GM23338 (cell line): ENCODE results near the gene PPP2R1B. TPM values are rescaled to one million over a fixed set of nuclear protein-coding genes. Genes with fewer than 3 reads are reported as not detected.

ENCODE experiments used
- ATAC-seq: fragments of 200-7000 bp; cut with Tn5 transposase; 3 replicates; pipeline ENCODE4 v1.9.1; 2020
- DNase-seq: peaks from one replicate; pipeline ENCODE4 v3.0.0-alpha.2; 2015; ENCODE audit warnings: low spot score
- H2AFZ ChIP-seq: fragments of 200-600 bp; sonication (generic); 2 replicates; pipeline ENCODE4 v1.8.0; 2016; ENCODE audit warnings: antibody characterized with exemption, mild to moderate bottlenecking, moderate library complexity
- H3F3A ChIP-seq: fragments of 200-600 bp; sonication (generic); replicated peaks from 2 replicates; pipeline ENCODE4 v1.8.0; 2017; ENCODE audit warnings: antibody characterized with exemption, mixed run types, low read depth
- H3K27ac ChIP-seq: fragments of 200-600 bp; sonication (generic); 2 replicates; pipeline ENCODE4 v1.6.1; 2016; ENCODE audit warnings: low read depth
- H3K27me3 ChIP-seq: fragments of 200-600 bp; sonication (generic); 2 replicates; pipeline ENCODE4 v1.8.0; 2016; ENCODE audit warnings: mild to moderate bottlenecking, mixed run types, moderate library complexity; ENCODE audit not compliant: insufficient read depth
- H3K36me3 ChIP-seq: fragments of 200-600 bp; sonication (generic); 2 replicates; pipeline ENCODE4 v1.8.0; 2016; ENCODE audit warnings: mild to moderate bottlenecking; ENCODE audit not compliant: insufficient read depth
- H3K4me1 ChIP-seq: fragments of 200-600 bp; sonication (generic); 2 replicates; pipeline ENCODE4 v1.8.0; 2016; ENCODE audit warnings: mild to moderate bottlenecking, moderate library complexity; ENCODE audit not compliant: insufficient read depth
- H3K4me2 ChIP-seq: fragments of 200-600 bp; sonication (generic); 2 replicates; pipeline ENCODE4 v1.7.1; 2017; ENCODE audit warnings: mixed run types
- H3K4me3 ChIP-seq: fragments of 200-600 bp; sonication (generic); 2 replicates; pipeline ENCODE4 v1.6.1; 2016; ENCODE audit warnings: mixed run types
- H3K79me2 ChIP-seq: fragments of 200-600 bp; sonication (generic); replicated peaks from 2 replicates; pipeline ENCODE4 v1.8.0; 2017; ENCODE audit warnings: mild to moderate bottlenecking; ENCODE audit not compliant: insufficient read depth
- H3K9me2 ChIP-seq: fragments of 200-600 bp; sonication (generic); 2 replicates; pipeline ENCODE4 v1.8.0; 2017; ENCODE audit not compliant: insufficient read depth
- H4K20me1 ChIP-seq: fragments of 200-600 bp; sonication (generic); replicated peaks from 2 replicates; pipeline ENCODE4 v1.8.0; 2017; ENCODE audit warnings: mild to moderate bottlenecking; ENCODE audit not compliant: insufficient read depth
- H3K27ac Mint-ChIP-seq: 2 replicates; pipeline ENCODE4 v1.8.0; 2020; ENCODE audit warnings: inconsistent platforms, mild to moderate bottlenecking, moderate library complexity, mixed read lengths
- H3K27me3 Mint-ChIP-seq: 3 replicates; pipeline ENCODE4 v1.8.0; 2022; ENCODE audit warnings: low read depth, mild to moderate bottlenecking, moderate library complexity, mixed read lengths, inconsistent platforms; ENCODE audit not compliant: insufficient read depth, poor library complexity
- H3K36me3 Mint-ChIP-seq: 3 replicates; pipeline ENCODE4 v1.8.0; 2021; ENCODE audit warnings: low read depth, mild to moderate bottlenecking, inconsistent platforms, moderate library complexity, mixed read lengths
- H3K4me1 Mint-ChIP-seq: 3 replicates; pipeline ENCODE4 v1.8.0; 2020; ENCODE audit warnings: mild to moderate bottlenecking, inconsistent platforms, mixed read lengths
- H3K4me3 Mint-ChIP-seq: 3 replicates; pipeline ENCODE4 v1.8.0; 2021; ENCODE audit warnings: moderate library complexity, mild to moderate bottlenecking, inconsistent platforms, mixed read lengths
- H3K9me3 Mint-ChIP-seq: 3 replicates; pipeline ENCODE4 v1.8.0; 2020; ENCODE audit warnings: moderate library complexity, mild to moderate bottlenecking, inconsistent platforms, mixed read lengths
- CREB1 ChIP-seq: fragments of 250-450 bp; sonication (Bioruptor Pico); IDR thresholded peaks from 2 replicates; pipeline ENCODE4 v1.5.0; 2020; ENCODE audit warnings: low read depth, mild to moderate bottlenecking, moderate library complexity
- ETS1 ChIP-seq: IDR thresholded peaks from 2 replicates; pipeline ENCODE4 v1.6.1; 2016; ENCODE audit warnings: antibody characterized with exemption
- EZH2 ChIP-seq: fragments of 200-600 bp; sonication (generic); IDR thresholded peaks from one replicate; pipeline ENCODE4 v1.8.0; 2017; ENCODE audit warnings: antibody characterized with exemption, mild to moderate bottlenecking, low read depth; ENCODE audit not compliant: unreplicated experiment
- EZH2phosphoT487 ChIP-seq: fragments of 200-600 bp; sonication (generic); IDR thresholded peaks from one replicate; pipeline ENCODE4 v1.8.1; 2018; ENCODE audit warnings: antibody characterized with exemption; ENCODE audit not compliant: unreplicated experiment
- JUNB ChIP-seq: IDR thresholded peaks from one replicate; pipeline ENCODE4 v1.6.1; 2016; ENCODE audit warnings: antibody characterized with exemption; ENCODE audit not compliant: unreplicated experiment
- NANOG ChIP-seq: IDR thresholded peaks from 2 replicates; pipeline ENCODE4 v1.6.1; 2016; ENCODE audit warnings: antibody characterized with exemption, borderline replicate concordance
- POLR2AphosphoS5 ChIP-seq: IDR thresholded peaks from 2 replicates; pipeline ENCODE4 v1.6.1; 2016; ENCODE audit warnings: antibody characterized with exemption, low read depth
- REST ChIP-seq: IDR thresholded peaks from one replicate; pipeline ENCODE4 v1.6.1; 2018; ENCODE audit warnings: antibody characterized with exemption; ENCODE audit not compliant: unreplicated experiment
- STAT1 ChIP-seq: IDR thresholded peaks from one replicate; pipeline ENCODE4 v1.6.1; 2016; ENCODE audit warnings: antibody characterized with exemption; ENCODE audit not compliant: unreplicated experiment
- ZNF114 ChIP-seq: fragments of 250-450 bp; sonication (Bioruptor Pico); IDR thresholded peaks from 2 replicates; pipeline ENCODE4 v1.5.0; 2020; ENCODE audit warnings: mild to moderate bottlenecking, moderate library complexity
- ZNF331 ChIP-seq: fragments of 250-450 bp; sonication (Bioruptor Pico); IDR thresholded peaks from 2 replicates; pipeline ENCODE4 v1.5.0; 2020; ENCODE audit warnings: low read depth, mild to moderate bottlenecking, moderate library complexity
- ZNF462 ChIP-seq: fragments of 250-450 bp; sonication (Bioruptor Pico); IDR thresholded peaks from 2 replicates; pipeline ENCODE4 v1.5.0; 2020; ENCODE audit warnings: mild to moderate bottlenecking, moderate library complexity
- polyA plus RNA-seq: library from polyadenylated mRNA; unstranded; fragments of >200 nt; fragmentation: Nextera tagmentation; extraction: Ambion mirVana; gene quantifications from 2 replicates; pipeline ENCODE4 v1.2.1, GENCODE V29; 2016
- total RNA-seq: library from RNA; depleted of rRNA; stranded (reverse); fragments of >200 nt; shearing (Covaris generic); gene quantifications from 2 replicates; pipeline ENCODE4 v1.2.3, GENCODE V29; 2014
- TF ChIP-seq, protein P1 (sequence below), 2 experiments: fragments of 200-600 bp in 1 of 2; sonication (generic) in 1 of 2; conservative IDR thresholded peaks; 2 replicates each; pipeline versions ENCODE4 v1.5.1 to v1.6.1; 2016 to 2017; ENCODE audit warnings: antibody characterized with exemption in 2 of 2, low read depth in 2 of 2, mild to moderate bottlenecking in 2 of 2, moderate library complexity in 1 of 2

The PPP2R1B gene
- total and polyA plus RNA-seq, 2 experiments from 2014 or later: 18.5 to 82.0 TPM

- Mint-ChIP-seq H3K36me3 (peaks cover 5% of the 10 kb centered on the region; the same call in 1 of the 3 replicates), H3K27ac (no peak overlapping the region), H3K9me3 (no peaks in the 10 kb centered on the region), H3K4me3 (no peak overlapping the region), H3K27me3 (peaks cover 2% of the 10 kb centered on the region), H3K4me1 (peaks cover 15% of the 10 kb centered on the region)
- no peak overlapping the region for H3K27ac ChIP-seq
- no peak for DNase-seq
- H3K36me3 ChIP-seq: no peaks in the 10 kb centered on the region
- TF ChIP-seq REST: no peak
- TF ChIP-seq POLR2AphosphoS5: no peak
- TF ChIP-seq, protein P1, sequence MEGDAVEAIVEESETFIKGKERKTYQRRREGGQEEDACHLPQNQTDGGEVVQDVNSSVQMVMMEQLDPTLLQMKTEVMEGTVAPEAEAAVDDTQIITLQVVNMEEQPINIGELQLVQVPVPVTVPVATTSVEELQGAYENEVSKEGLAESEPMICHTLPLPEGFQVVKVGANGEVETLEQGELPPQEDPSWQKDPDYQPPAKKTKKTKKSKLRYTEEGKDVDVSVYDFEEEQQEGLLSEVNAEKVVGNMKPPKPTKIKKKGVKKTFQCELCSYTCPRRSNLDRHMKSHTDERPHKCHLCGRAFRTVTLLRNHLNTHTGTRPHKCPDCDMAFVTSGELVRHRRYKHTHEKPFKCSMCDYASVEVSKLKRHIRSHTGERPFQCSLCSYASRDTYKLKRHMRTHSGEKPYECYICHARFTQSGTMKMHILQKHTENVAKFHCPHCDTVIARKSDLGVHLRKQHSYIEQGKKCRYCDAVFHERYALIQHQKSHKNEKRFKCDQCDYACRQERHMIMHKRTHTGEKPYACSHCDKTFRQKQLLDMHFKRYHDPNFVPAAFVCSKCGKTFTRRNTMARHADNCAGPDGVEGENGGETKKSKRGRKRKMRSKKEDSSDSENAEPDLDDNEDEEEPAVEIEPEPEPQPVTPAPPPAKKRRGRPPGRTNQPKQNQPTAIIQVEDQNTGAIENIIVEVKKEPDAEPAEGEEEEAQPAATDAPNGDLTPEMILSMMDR (conservative IDR thresholded peaks at IDR 0.05; ENCODE audit: low read depth in 2 of 2): no peak
- TF ChIP-seq JUNB: no peak
- TF ChIP-seq STAT1: no peak
- no peak for TF ChIP-seq CREB1
- no peak for TF ChIP-seq ZNF331
- TF ChIP-seq ZNF462 (CRISPR knock-in tag): no peak
- TF ChIP-seq NANOG: no peak
- TF ChIP-seq ETS1: no peak
- TF ChIP-seq EZH2: no peak
- no peak for TF ChIP-seq EZH2phosphoT487
- no peak for TF ChIP-seq ZNF114 (CRISPR knock-in tag)
- H2AFZ ChIP-seq: no peak overlapping the region
- H3K4me3 ChIP-seq: no peak overlapping the region
- H3K79me2 ChIP-seq: no peaks in the 10 kb centered on the region
- H3K27me3 ChIP-seq: no peaks in the 10 kb centered on the region
- H4K20me1 ChIP-seq: no peaks in the 10 kb centered on the region
- H3K9me2 ChIP-seq: no peaks in the 10 kb centered on the region
- H3K4me1 ChIP-seq: peaks cover 4% of the 10 kb centered on the region; the same call in 1 of the 2 replicates
- no peak overlapping the region for H3K4me2 ChIP-seq
- no peak for ATAC-seq
- no peaks in the 10 kb centered on the region for H3F3A ChIP-seq
Measured at GRCh38 chr11:111702623-111703022, 63.6 kb downstream of the PPP2R1B start.
